ENCODE data around the gene CLDN8.

The CLDN8 gene

GRCh38 chr21:30255679-30256078 is 39.8 kb upstream of the CLDN8 start:
- no peak for TF ChIP-seq FOXM1 (IDR thresholded peaks at IDR 0.05; ENCODE audit: borderline replicate concordance, low read depth)
- TF ChIP-seq TCF12 (IDR thresholded peaks at IDR 0.05; ENCODE audit: low read depth) = no peak
- no peak for TF ChIP-seq USF1 (IDR thresholded peaks at IDR 0.05)
- no peak for TF ChIP-seq TEAD4 (IDR thresholded peaks at IDR 0.05)
- no peak for TF ChIP-seq MAX (IDR thresholded peaks at IDR 0.05)
- TF ChIP-seq CREB1 (IDR thresholded peaks at IDR 0.05; ENCODE audit: low read depth) = no peak
- TF ChIP-seq CEBPB (IDR thresholded peaks at IDR 0.05) = no peak
- no peak for TF ChIP-seq REST (IDR thresholded peaks at IDR 0.05; ENCODE audit: low read depth)
- no peak for TF ChIP-seq NFIC (IDR thresholded peaks at IDR 0.05)
- TF ChIP-seq EP300 (IDR thresholded peaks at IDR 0.05; ENCODE audit: borderline replicate concordance) = no peak
- TF ChIP-seq TAF1 (IDR thresholded peaks at IDR 0.05; ENCODE audit: low read depth) = no peak
- no peak for TF ChIP-seq YY1 (IDR thresholded peaks at IDR 0.05; ENCODE audit: low read depth)
- TF ChIP-seq ZBTB7A (IDR thresholded peaks at IDR 0.05; ENCODE audit: low read depth) = no peak

- no peak for TF ChIP-seq YY1 (IDR thresholded peaks at IDR 0.05; ENCODE audit: low read depth)
- TF ChIP-seq TCF12 (IDR thresholded peaks at IDR 0.05; ENCODE audit: low read depth) = no peak
- TF ChIP-seq ZBTB7A (IDR thresholded peaks at IDR 0.05; ENCODE audit: low read depth) = no peak
- no peak for TF ChIP-seq TAF1 (IDR thresholded peaks at IDR 0.05; ENCODE audit: low read depth)
- TF ChIP-seq REST (IDR thresholded peaks at IDR 0.05; ENCODE audit: low read depth) = no peak
Measured at GRCh38 chr21:30251781-30252180, 35.9 kb upstream of the CLDN8 start.

GRCh38 chr21:30249936-30250335 is 34.0 kb upstream of the CLDN8 start:
- no peak for TF ChIP-seq TEAD4 (IDR thresholded peaks at IDR 0.05)
- TF ChIP-seq CEBPB (IDR thresholded peaks at IDR 0.05) = no peak
- TF ChIP-seq USF1 (IDR thresholded peaks at IDR 0.05) = no peak
- TF ChIP-seq FOXM1 (IDR thresholded peaks at IDR 0.05; ENCODE audit: borderline replicate concordance, low read depth) = no peak
- no peak for TF ChIP-seq TCF12 (IDR thresholded peaks at IDR 0.05; ENCODE audit: low read depth)
- no peak for TF ChIP-seq TAF1 (IDR thresholded peaks at IDR 0.05; ENCODE audit: low read depth)
- TF ChIP-seq EGR1 (IDR thresholded peaks at IDR 0.05) = no peak
- no peak for TF ChIP-seq REST (IDR thresholded peaks at IDR 0.05; ENCODE audit: low read depth)
- TF ChIP-seq EP300 (IDR thresholded peaks at IDR 0.05; ENCODE audit: borderline replicate concordance) = no peak
- no peak for TF ChIP-seq CREB1 (IDR thresholded peaks at IDR 0.05; ENCODE audit: low read depth)

- no peak for TF ChIP-seq NFIC (IDR thresholded peaks at IDR 0.05)
Measured at GRCh38 chr21:30248844-30249243, 32.9 kb upstream of the CLDN8 start.

GRCh38 chr21:30245061-30245460 is 29.2 kb upstream of the CLDN8 start:
- no peak for TF ChIP-seq TEAD4 (IDR thresholded peaks at IDR 0.05)

- TF ChIP-seq MAX (IDR thresholded peaks at IDR 0.05) (no peak), YY1 (IDR thresholded peaks at IDR 0.05; ENCODE audit: low read depth) (no peak), USF1 (IDR thresholded peaks at IDR 0.05) (no peak), NFIC (IDR thresholded peaks at IDR 0.05) (no peak), TAF1 (IDR thresholded peaks at IDR 0.05; ENCODE audit: low read depth) (no peak), RAD21 (IDR thresholded peaks at IDR 0.05; ENCODE audit: low read depth) (no peak), CREB1 (IDR thresholded peaks at IDR 0.05; ENCODE audit: low read depth) (no peak), FOXM1 (IDR thresholded peaks at IDR 0.05; ENCODE audit: borderline replicate concordance, low read depth) (no peak), REST (IDR thresholded peaks at IDR 0.05; ENCODE audit: low read depth) (no peak), ZBTB7A (IDR thresholded peaks at IDR 0.05; ENCODE audit: low read depth) (no peak), EGR1 (IDR thresholded peaks at IDR 0.05) (no peak), TCF12 (IDR thresholded peaks at IDR 0.05; ENCODE audit: low read depth) (no peak), CEBPB (IDR thresholded peaks at IDR 0.05) (no peak), TEAD4 (IDR thresholded peaks at IDR 0.05) (no peak)
Measured at GRCh38 chr21:30243691-30244090, 27.8 kb upstream of the CLDN8 start.

Data from Ishikawa (cell line).